H1 (cell line): ENCODE data around the gene GNG8. TPM values are rescaled to one million over a fixed set of nuclear protein-coding genes. Genes with fewer than 3 reads are reported as not detected.

Source experiments
- CTCF ChIA-PET: fragments of 300-600 bp; sonication (Branson Sonifier 250); formaldehyde crosslinking; loops from one replicate; lab custom pipeline; 2021; ENCODE audit not compliant: partially characterized antibody; lab: Charles Lee
- POLR2A ChIA-PET: fragments of 300-600 bp; sonication (Branson Sonifier 250); formaldehyde crosslinking; loops from one replicate; lab custom pipeline; 2021; ENCODE audit warnings: inconsistent platforms; ENCODE audit not compliant: partially characterized antibody; lab: Charles Lee
- DNase-seq, 2 experiments: peaks; one replicate each; pipeline versions ENCODE4 v3.0.0 to v3.0.0-alpha.2; 2010 to 2022; ENCODE audit warnings: low spot score in 2 of 2, low read depth in 1 of 2, mixed read lengths in 1 of 2
- FAIRE-seq: peaks from 2 replicates; lab custom pipeline; 2011; peaks lifted over from hg19 to GRCh38; lab: Jason Lieb, UNC
- H2AFZ ChIP-seq: 2 replicates; pipeline ENCODE4 v1.8.1; 2012; ENCODE audit warnings: low read length, inconsistent platforms
- H2AK5ac ChIP-seq: 2 replicates; pipeline ENCODE4 v1.6.1; 2013; ENCODE audit warnings: low read depth, low read length
- H2BK120ac ChIP-seq: replicated peaks from 2 replicates; pipeline ENCODE3; 2013; ENCODE audit warnings: low read depth, low read length, inconsistent platforms
- H2BK12ac ChIP-seq: 2 replicates; pipeline ENCODE4 v1.6.1; 2013; ENCODE audit warnings: low read depth, low read length
- H2BK15ac ChIP-seq: 2 replicates; pipeline ENCODE4 v1.6.1; 2013; ENCODE audit warnings: low read length
- H2BK20ac ChIP-seq: 2 replicates; pipeline ENCODE4 v1.6.1; 2013; ENCODE audit warnings: low read length
- H2BK5ac ChIP-seq: 2 replicates; pipeline ENCODE4 v1.6.1; 2013; ENCODE audit warnings: low read depth, low read length
- H3K14ac ChIP-seq: 2 replicates; pipeline ENCODE4 v1.6.1; 2013; ENCODE audit warnings: inconsistent platforms; ENCODE audit not compliant: insufficient read length
- H3K18ac ChIP-seq: 2 replicates; pipeline ENCODE4 v1.6.1; 2013; ENCODE audit warnings: low read length; ENCODE audit errors: extremely low read depth
- H3K23ac ChIP-seq: 2 replicates; pipeline ENCODE4 v1.6.1; 2013; ENCODE audit warnings: inconsistent platforms; ENCODE audit not compliant: insufficient read length
- H3K23me2 ChIP-seq: 2 replicates; pipeline ENCODE4 v1.6.1; 2013; ENCODE audit warnings: low read depth, low read length
- H3K27ac ChIP-seq: 2 replicates; pipeline ENCODE4 v1.6.1; 2011; ENCODE audit warnings: low read depth, low read length, inconsistent platforms
- H3K27me3 ChIP-seq, 4 experiments: replicated peaks in 1 of 4; 1 replicate in 1 of 4; 2 replicates in 3 of 4; pipeline versions ENCODE4 v1.6.1 to v1.8.1; 2011 to 2013; ENCODE audit warnings: low read length in 3 of 4, mild to moderate bottlenecking in 3 of 4, inconsistent platforms in 2 of 4, mixed read lengths in 2 of 4, moderate library complexity in 1 of 4; ENCODE audit not compliant: control insufficient read depth in 3 of 4, insufficient read depth in 3 of 4; ENCODE audit errors: extremely low read depth in 1 of 4
- H3K36me3 ChIP-seq, 4 experiments: 2 replicates each; pipeline versions ENCODE4 v1.6.1 to v1.8.1; 2011 to 2013; ENCODE audit warnings: mild to moderate bottlenecking in 4 of 4, low read length in 3 of 4, moderate library complexity in 2 of 4, control low read depth in 1 of 4, inconsistent platforms in 1 of 4; ENCODE audit not compliant: insufficient read depth in 4 of 4, control insufficient read depth in 2 of 4
- H3K4ac ChIP-seq: replicated peaks from 2 replicates; pipeline ENCODE3; 2013; ENCODE audit warnings: low read length, low read depth, mixed read lengths, inconsistent platforms; ENCODE audit not compliant: insufficient read length
- H3K4me1 ChIP-seq, 4 experiments: replicated peaks in 1 of 4; 1 replicate in 1 of 4; 2 replicates in 3 of 4; pipeline versions ENCODE4 v1.6.1 to v1.8.1; 2011 to 2013; ENCODE audit warnings: low read length in 3 of 4, inconsistent platforms in 2 of 4, mixed read lengths in 1 of 4; ENCODE audit not compliant: insufficient read depth in 4 of 4, control insufficient read depth in 3 of 4
- H3K4me2 ChIP-seq, 2 experiments: 2 replicates each; pipeline versions ENCODE4 v1.6.1 to v1.8.1; 2011 to 2013; ENCODE audit warnings: low read depth in 2 of 2, low read length in 2 of 2, control low read depth in 1 of 2, inconsistent platforms in 1 of 2, mild to moderate bottlenecking in 1 of 2; ENCODE audit not compliant: insufficient read depth in 1 of 2
- H3K4me3 ChIP-seq, 4 experiments: fragments of 200-600, 300-600 bp in 1 of 4; sonication (generic), shearing (Covaris generic), sonication (Bioruptor Twin) in 1 of 4; 2 replicates each; pipeline versions ENCODE4 v1.5.1 to v1.8.1; 2011 to 2016; ENCODE audit warnings: low read length in 4 of 4, low read depth in 3 of 4, control low read depth in 2 of 4, inconsistent platforms in 2 of 4, mild to moderate bottlenecking in 2 of 4, mixed read lengths in 1 of 4, moderate library complexity in 1 of 4; ENCODE audit not compliant: insufficient read depth in 2 of 4; ENCODE audit errors: extremely low read depth in 1 of 4
- H3K56ac ChIP-seq: replicated peaks from 2 replicates; pipeline ENCODE3; 2013; ENCODE audit warnings: low read depth, mild to moderate bottlenecking, mixed read lengths, low read length, inconsistent platforms; ENCODE audit not compliant: insufficient read length
- H3K79me1 ChIP-seq: 2 replicates; pipeline ENCODE4 v1.6.1; 2013; ENCODE audit warnings: low read depth, low read length, control low read depth
- H3K79me2 ChIP-seq, 2 experiments: 2 replicates each; pipeline versions ENCODE4 v1.6.1 to v1.8.1; 2012 to 2013; ENCODE audit warnings: low read length in 2 of 2, mild to moderate bottlenecking in 2 of 2, inconsistent platforms in 1 of 2; ENCODE audit not compliant: insufficient read depth in 2 of 2, control insufficient read depth in 1 of 2
- H3K9ac ChIP-seq, 4 experiments: replicated peaks in 1 of 4; 1 replicate in 1 of 4; 2 replicates in 3 of 4; pipeline versions ENCODE4 v1.6.1 to v1.8.1; 2011 to 2013; ENCODE audit warnings: low read depth in 3 of 4, low read length in 3 of 4, control low read depth in 2 of 4, mild to moderate bottlenecking in 2 of 4, moderate library complexity in 2 of 4, inconsistent platforms in 1 of 4; ENCODE audit errors: extremely low read depth in 1 of 4
- H3K9me3 ChIP-seq, 2 experiments: 2 replicates each; pipeline versions ENCODE4 v1.6.1 to v1.8.1; 2012 to 2013; ENCODE audit warnings: mild to moderate bottlenecking in 2 of 2, moderate library complexity in 2 of 2, control low read depth in 1 of 2, inconsistent platforms in 1 of 2, low read depth in 1 of 2, low read length in 1 of 2, mixed read lengths in 1 of 2; ENCODE audit not compliant: insufficient read depth in 2 of 2
- H4K20me1 ChIP-seq, 2 experiments: replicated peaks in 1 of 2; 2 replicates each; pipeline versions ENCODE3 to v1.8.1; 2011 to 2013; ENCODE audit warnings: inconsistent platforms in 2 of 2, low read length in 2 of 2, mild to moderate bottlenecking in 1 of 2; ENCODE audit not compliant: insufficient read depth in 2 of 2, control insufficient read depth in 1 of 2
- H4K5ac ChIP-seq: 2 replicates; pipeline ENCODE4 v1.6.1; 2013; ENCODE audit warnings: low read length, low read depth, mixed read lengths, inconsistent platforms; ENCODE audit not compliant: insufficient read length
- H4K8ac ChIP-seq: 2 replicates; pipeline ENCODE4 v1.8.0; 2013; ENCODE audit warnings: mild to moderate bottlenecking, moderate library complexity, low read length, inconsistent platforms; ENCODE audit not compliant: insufficient read depth; ENCODE audit errors: extremely low read depth
- H4K91ac ChIP-seq: replicated peaks from 2 replicates; pipeline ENCODE3; 2013; ENCODE audit warnings: low read length, mixed read lengths, inconsistent platforms; ENCODE audit not compliant: insufficient read length
- EGR1 ChIP-seq: IDR thresholded peaks from 2 replicates; pipeline ENCODE4 v1.6.1; 2011; ENCODE audit warnings: low read depth, low read length, borderline replicate concordance
- HDAC2 ChIP-seq, 2 experiments: fragments of 300-600 bp in 1 of 2; sonication (generic) in 1 of 2; IDR thresholded peaks; 2 replicates each; pipeline ENCODE4 v1.6.1; 2011 to 2012; ENCODE audit warnings: low read depth in 2 of 2, low read length in 2 of 2, mild to moderate bottlenecking in 2 of 2, moderate library complexity in 2 of 2, borderline replicate concordance in 1 of 2, inconsistent platforms in 1 of 2
- HDAC6 ChIP-seq: IDR thresholded peaks from one replicate; pipeline ENCODE4 v1.7.1; 2012; ENCODE audit warnings: low read depth, mild to moderate bottlenecking, inconsistent platforms, low read length, moderate library complexity
- SP4 ChIP-seq: IDR thresholded peaks from 2 replicates; pipeline ENCODE4 v1.6.1; 2012; ENCODE audit warnings: low read length, inconsistent platforms
- ZNF274 ChIP-seq: IDR thresholded peaks from 2 replicates; pipeline ENCODE4 v1.7.0; 2012; ENCODE audit warnings: low read length, borderline replicate concordance; ENCODE audit errors: extremely low read depth
- WGBS, 2 experiments: shearing (Covaris generic) in 1 of 2; methylation state at CpG; one replicate each; pipeline versions ENCODE4 v1.1.6 to v1.1.7; 2013 to 2015; ENCODE audit warnings: low lambda C conversion rate in 2 of 2, mixed read lengths in 2 of 2, inconsistent platforms in 1 of 2, low coverage in 1 of 2, missing lambda C conversion rate in 1 of 2; ENCODE audit not compliant: insufficient replicate concordance in 2 of 2, insufficient coverage in 1 of 2, insufficient read length in 1 of 2; ENCODE audit errors: extremely low coverage in 1 of 2, missing lambda C conversion rate in 1 of 2; 5-methylcytosine and 5-hydroxymethylcytosine counted together
- polyA plus RNA-seq, 7 experiments: library from polyadenylated mRNA; depleted of rRNA in 3 of 7; stranded (reverse) in 5 of 7; unstranded in 2 of 7; fragments of >200 nt in 5 of 7; fragments of 200-250 nt in 2 of 7; gene quantifications; 1 replicate in 5 of 7; 2 replicates in 1 of 7; 4 replicates in 1 of 7; pipeline versions ENCODE4 v1.2.1 to v1.2.3, GENCODE V29; 2011 to 2013; ENCODE audit warnings: missing spikeins in 2 of 7, mixed read lengths in 2 of 7
- total RNA-seq: library from RNA; stranded (reverse); fragmentation: NEBNext Ultra II Directional; extraction: Animal tissue kit (Norgen Biotek cat#: 25700); gene quantifications from 2 replicates; pipeline ENCODE4 v1.2.1, GENCODE V29; 2021
- TF ChIP-seq, protein P1 (sequence below), 3 experiments: IDR thresholded peaks; 1 replicate in 2 of 3; 2 replicates in 1 of 3; pipeline versions ENCODE4 v1.5.1 to v1.6.1; 2011; ENCODE audit warnings: low read length in 3 of 3, mild to moderate bottlenecking in 3 of 3, inconsistent platforms in 2 of 3, low read depth in 1 of 3, moderate library complexity in 1 of 3; ENCODE audit not compliant: insufficient read depth in 1 of 3; ENCODE audit errors: control extremely low read depth in 1 of 3
- TF ChIP-seq, protein P2 (sequence below): IDR thresholded peaks from 2 replicates; pipeline ENCODE4 v1.6.1; 2012; ENCODE audit warnings: inconsistent platforms

Gene GNG8
- total and polyA plus RNA-seq, 2 of the 8 experiments (the other 6 are each of a cell fraction or from before 2014, with no cell fraction given) = not detected

DNA sequence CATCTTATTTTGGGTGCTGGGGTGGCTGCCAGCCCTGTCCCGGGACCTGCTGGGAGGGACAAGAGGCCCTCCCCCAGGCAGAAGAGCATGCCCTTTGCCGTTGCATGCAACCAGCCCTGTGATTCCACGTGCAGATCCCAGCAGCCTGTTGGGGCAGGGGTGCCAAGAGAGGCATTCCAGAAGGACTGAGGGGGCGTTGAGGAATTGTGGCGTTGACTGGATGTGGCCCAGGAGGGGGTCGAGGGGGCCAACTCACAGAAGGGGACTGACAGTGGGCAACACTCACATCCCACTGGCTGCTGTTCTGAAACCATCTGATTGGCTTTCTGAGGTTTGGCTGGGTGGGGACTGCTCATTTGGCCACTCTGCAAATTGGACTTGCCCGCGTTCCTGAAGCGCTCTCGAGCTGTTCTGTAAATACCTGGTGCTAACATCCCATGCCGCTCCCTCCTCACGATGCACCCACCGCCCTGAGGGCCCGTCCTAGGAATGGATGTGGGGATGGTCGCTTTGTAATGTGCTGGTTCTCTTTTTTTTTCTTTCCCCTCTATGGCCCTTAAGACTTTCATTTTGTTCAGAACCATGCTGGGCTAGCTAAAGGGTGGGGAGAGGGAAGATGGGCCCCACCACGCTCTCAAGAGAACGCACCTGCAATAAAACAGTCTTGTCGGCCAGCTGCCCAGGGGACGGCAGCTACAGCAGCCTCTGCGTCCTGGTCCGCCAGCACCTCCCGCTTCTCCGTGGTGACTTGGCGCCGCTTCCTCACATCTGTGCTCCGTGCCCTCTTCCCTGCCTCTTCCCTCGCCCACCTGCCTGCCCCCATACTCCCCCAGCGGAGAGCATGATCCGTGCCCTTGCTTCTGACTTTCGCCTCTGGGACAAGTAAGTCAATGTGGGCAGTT is 26.2 kb downstream of the GNG8 start:
- H3K23ac ChIP-seq = no peak overlapping the region
- no peak overlapping the region for H3K18ac ChIP-seq
- peaks cover 2 to 19% of the 10 kb centered on the region in 2 experiments for H4K20me1 ChIP-seq
- H3K9me3 ChIP-seq = no peaks in the 10 kb centered on the region
- peaks cover 0 to 3% of the 10 kb centered on the region in 2 experiments; a peak in 1 of 4 replicates for H3K79me2 ChIP-seq
- H3K23me2 ChIP-seq = no peaks in the 10 kb centered on the region
- H2AK5ac ChIP-seq = no peak overlapping the region
- no peak overlapping the region for H4K8ac ChIP-seq
- no peak overlapping the region for H3K14ac ChIP-seq
- H3K4ac ChIP-seq = no peak overlapping the region
- H3K4me1 ChIP-seq = peaks cover 0 to 3% (median 0%) of the 10 kb centered on the region in 4 experiments; a peak in 1 of 7 replicates
- no peak overlapping the region for H3K4me2 ChIP-seq
- no peak overlapping the region for H2BK15ac ChIP-seq
- no peak for FAIRE-seq
- no peak for DNase-seq
- H2AFZ ChIP-seq = no peak overlapping the region
- no peak overlapping the region for H2BK5ac ChIP-seq
- ChIA-PET CTCF (interaction anchor here (0.5 to 15.6 kb wide), 6 partner anchors 18 to 1019 kb away, joined by 3 to 341 read pairs (median 7); partner anchors contain the start of genes DACT3 and PTGIR), POLR2A (interaction anchor here (0.8 to 3.5 kb wide), 2 partner anchors 8 to 21 kb away, joined by 3 to 28 read pairs; partner anchors contain the start of gene CALM3)
- no peak overlapping the region for H3K9ac ChIP-seq
- no peak overlapping the region for H3K56ac ChIP-seq
- no peak overlapping the region for H4K5ac ChIP-seq
- H2BK20ac ChIP-seq = no peak overlapping the region
- no peak overlapping the region for H2BK120ac ChIP-seq
- no peaks in the 10 kb centered on the region for H3K27me3 ChIP-seq
- H3K27ac ChIP-seq = no peak overlapping the region
- H4K91ac ChIP-seq = no peak overlapping the region
- no peaks in the 10 kb centered on the region; the same call in none of the 2 replicates for H3K79me1 ChIP-seq
- H3K4me3 ChIP-seq = no peak overlapping the region
- no peak overlapping the region for H2BK12ac ChIP-seq
- H3K36me3 ChIP-seq = peaks cover 16 to 44% (median 40%) of the 10 kb centered on the region in 4 experiments; a peak in 7 of 8 replicates
- WGBS, 2 experiments = 90% methylated on average over 23 of the region's 30 CpGs; no CpG with 5 or more reads in 1 of the 2 experiments
- TF ChIP-seq HDAC6 = no peak
- no peak for TF ChIP-seq ZNF274
- TF ChIP-seq, protein P1, sequence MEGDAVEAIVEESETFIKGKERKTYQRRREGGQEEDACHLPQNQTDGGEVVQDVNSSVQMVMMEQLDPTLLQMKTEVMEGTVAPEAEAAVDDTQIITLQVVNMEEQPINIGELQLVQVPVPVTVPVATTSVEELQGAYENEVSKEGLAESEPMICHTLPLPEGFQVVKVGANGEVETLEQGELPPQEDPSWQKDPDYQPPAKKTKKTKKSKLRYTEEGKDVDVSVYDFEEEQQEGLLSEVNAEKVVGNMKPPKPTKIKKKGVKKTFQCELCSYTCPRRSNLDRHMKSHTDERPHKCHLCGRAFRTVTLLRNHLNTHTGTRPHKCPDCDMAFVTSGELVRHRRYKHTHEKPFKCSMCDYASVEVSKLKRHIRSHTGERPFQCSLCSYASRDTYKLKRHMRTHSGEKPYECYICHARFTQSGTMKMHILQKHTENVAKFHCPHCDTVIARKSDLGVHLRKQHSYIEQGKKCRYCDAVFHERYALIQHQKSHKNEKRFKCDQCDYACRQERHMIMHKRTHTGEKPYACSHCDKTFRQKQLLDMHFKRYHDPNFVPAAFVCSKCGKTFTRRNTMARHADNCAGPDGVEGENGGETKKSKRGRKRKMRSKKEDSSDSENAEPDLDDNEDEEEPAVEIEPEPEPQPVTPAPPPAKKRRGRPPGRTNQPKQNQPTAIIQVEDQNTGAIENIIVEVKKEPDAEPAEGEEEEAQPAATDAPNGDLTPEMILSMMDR (IDR thresholded peaks at IDR 0.05; ENCODE audit: control extremely low read depth in 1 of 3, insufficient read depth in 1 of 3, low read depth in 1 of 3, low read length in 3 of 3) = no peak
- TF ChIP-seq EGR1 = no peak
- TF ChIP-seq, protein P2, sequence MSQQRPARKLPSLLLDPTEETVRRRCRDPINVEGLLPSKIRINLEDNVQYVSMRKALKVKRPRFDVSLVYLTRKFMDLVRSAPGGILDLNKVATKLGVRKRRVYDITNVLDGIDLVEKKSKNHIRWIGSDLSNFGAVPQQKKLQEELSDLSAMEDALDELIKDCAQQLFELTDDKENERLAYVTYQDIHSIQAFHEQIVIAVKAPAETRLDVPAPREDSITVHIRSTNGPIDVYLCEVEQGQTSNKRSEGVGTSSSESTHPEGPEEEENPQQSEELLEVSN = no peak
- no peak for TF ChIP-seq SP4
- no peak for TF ChIP-seq HDAC2 (IDR thresholded peaks at IDR 0.05; ENCODE audit: borderline replicate concordance in 1 of 2, low read depth in 2 of 2, low read length in 2 of 2)
